Measurements from ENCODE around the gene TBCD.

GRCh38 chr17:82884341-82884969 lies 132.6 kb downstream of the TBCD start:
- TF ChIP-seq CTCF (conservative IDR thresholded peaks at IDR 0.05; ENCODE audit: low read length) (no peak), EZH2phosphoT487 (IDR thresholded peaks at IDR 0.05; ENCODE audit: borderline replicate concordance, low read depth, low read length) (no peak)

Data from OCI-LY7 (cell line).